Activated CD8-positive, alpha-beta memory T cell treated with anti-CD3 and anti-CD28 coated beads for 1 hour (primary cell): Measurements from ENCODE around the gene WDR11.
A peak's percentile ranks its signal among the peaks of the same experiment; 100 is the strongest.
"Not testable (repeated sequence)": the region's sequence is repeated elsewhere in the genome, so short reads cannot be mapped to it uniquely, and the experiment has no call there.

ENCODE experiments used
- DNase-seq, 2 donors: peaks; one replicate each; pipeline ENCODE4 v3.0.0-alpha.2; 2020; ENCODE audit warnings: low read depth in 1 of 2; ENCODE audit errors: extremely low read depth in 1 of 2

WDR11 gene

DNA sequence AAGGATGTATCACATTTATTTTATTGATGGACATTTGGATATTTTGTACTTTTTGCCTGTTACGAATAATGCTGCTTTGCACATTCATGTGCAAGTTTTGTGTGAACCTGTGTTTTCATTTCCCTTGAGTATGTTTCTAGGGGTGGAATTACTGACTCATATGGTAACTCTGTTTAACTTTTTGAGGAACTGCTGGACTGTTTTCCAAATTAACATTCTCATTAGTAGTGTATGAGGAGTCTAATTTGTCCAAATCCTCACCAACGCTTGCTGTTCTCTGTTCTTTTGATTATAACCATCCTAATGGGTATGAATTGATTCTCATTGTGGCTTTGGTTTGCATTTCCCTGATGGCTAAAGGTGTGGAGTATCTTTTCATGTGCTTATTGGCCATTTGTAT, 3.2 kb downstream of the WDR11 start:
- no peak for DNase-seq

DNA sequence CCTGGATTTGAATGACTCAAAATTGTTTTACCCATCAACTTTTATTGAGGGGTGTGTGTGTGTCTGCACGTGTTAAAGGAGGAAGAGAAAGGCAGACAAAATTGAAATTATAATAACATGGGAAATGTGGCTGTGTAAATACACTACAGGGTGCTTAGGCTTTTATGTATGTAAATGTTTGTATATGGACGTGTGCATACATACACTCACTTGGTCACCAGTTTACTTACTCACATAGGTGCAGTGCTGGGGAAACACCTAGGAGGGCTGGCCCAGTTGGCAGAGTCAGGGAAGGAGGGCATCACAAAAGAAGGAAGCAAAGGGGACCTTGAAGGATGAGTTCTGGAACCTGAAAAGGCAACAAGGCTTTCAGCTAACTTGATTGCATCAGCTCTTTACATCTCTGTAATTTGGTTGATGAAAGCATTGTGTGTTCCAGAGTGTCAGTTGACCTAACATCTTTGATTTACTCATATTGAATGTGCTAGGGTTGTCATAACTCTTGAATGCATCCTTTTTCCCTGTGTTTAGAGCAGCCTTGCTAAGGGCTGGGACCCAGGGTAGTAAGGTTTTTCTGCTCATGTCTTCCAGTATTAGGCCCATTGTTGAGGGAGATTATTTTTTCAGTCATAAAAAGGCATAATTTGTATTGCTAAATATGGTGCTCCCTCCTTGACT, 10.2 kb downstream of the WDR11 start:
- DNase-seq: no peak

DNA sequence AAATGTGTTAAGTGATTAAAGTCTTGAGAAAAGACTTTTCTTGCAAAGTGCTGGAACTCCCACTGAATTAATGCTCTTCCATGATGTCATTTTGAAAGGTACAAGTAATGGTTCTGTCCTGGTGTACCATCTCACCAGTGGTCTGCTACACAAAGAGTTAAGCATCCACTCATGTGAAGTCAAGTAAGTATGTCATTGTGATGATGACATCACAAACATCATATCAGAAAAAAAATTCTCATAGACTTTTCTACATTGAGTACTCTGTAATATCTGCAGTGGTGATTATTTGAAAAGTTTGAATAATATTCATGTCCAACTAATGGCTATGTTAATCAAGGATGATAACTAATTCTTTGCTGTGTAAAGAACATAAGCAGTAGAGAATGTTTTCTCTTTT, 22.6 kb downstream of the WDR11 start:
- DNase-seq: no peak

DNA sequence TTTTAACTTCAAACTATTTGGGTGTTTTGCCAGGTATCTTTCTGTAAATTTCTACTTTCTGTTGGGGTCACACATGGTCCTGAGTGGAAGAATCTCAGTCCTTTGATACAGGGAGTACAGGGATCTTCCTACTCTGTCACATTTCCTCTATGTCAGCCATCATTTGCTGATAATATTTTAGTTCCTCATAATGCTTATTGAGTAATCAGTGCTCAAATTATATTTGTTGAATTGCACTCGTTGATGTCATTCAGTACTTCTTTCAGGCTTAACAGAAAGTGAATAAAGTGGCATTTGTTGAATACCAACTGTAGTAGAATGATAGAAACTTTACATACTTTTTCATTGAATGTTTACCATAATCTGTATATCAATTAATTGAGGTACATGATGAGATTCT, 31.9 kb downstream of the WDR11 start:
- DNase-seq: no peak

DNA sequence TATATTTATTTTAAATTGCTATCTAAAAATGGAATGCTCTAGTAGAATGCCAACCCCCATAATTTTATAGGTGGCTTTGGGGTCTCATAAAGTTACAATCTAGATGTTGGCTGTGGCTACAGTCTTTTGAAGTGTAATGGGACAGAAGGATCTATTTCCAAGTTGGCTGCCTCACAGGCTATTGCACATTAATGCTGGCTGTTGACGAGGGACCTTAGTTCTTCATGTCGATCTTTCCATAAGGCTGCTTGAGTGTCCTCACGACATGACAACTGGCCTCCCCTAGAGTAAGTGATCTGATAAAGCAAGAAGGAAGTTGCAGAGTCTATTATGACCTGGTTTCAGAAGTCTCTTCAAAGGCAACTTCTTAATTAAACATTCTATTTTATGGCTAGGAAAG, 36.3 kb downstream of the WDR11 start:
- DNase-seq: no peak

DNA sequence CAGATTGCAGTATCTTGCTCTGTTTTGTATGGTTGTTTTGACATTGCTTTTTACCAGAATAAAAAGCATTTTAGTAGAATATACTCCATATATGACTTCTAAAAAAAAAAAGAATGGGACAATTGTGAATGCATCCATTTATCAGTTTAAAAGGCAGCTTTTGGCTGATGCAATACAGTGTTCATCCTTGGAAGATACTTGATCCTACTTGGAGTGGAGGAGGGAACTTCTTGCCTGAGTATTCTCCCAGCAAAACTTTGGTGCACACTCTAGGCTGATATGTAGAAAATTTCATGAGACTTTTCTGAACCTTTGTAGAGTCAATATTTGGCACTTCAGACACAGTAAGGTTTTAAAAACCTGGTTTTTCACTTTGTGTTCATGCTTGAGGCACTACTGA, 40.2 kb downstream of the WDR11 start:
- DNase-seq: no peak

DNA sequence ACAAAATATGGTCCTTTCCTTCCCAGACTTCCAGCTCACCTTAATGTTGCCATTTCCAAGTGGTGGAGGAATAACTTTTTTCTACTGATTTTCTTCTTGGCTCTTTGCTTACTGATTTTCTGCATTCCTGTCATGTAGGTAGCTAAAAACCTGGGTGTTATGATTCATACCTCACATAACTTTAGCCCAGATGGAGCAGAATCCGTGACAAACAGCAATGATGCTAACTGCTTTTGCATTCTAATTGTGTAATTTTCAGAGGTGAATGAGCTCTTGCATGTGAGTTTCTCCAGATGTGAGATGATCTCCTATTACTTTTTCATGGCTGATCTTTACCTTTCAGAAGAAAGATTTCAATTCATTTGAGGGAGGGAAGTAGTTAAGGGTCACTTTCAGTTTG, 43.4 kb downstream of the WDR11 start:
- no peak for DNase-seq

DNA sequence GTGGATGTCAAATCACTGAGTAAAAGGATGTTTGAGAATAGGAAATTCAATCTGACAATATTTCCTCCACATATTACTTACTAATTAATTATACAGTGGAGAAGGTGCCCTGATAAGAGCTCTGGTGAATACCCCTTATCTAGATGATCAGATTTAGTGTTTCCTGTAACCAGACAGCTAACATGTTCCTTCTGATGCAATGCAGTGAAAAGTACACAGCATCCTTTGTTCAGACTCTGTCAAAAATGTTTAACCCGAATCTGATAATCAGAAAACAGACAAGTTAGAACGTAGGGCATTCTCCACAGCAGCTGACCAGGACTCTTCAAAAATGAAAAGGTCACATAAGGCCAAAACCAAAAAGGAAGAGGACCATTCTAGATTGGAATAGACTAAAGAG, 46.2 kb downstream of the WDR11 start:
- DNase-seq: no peak

DNA sequence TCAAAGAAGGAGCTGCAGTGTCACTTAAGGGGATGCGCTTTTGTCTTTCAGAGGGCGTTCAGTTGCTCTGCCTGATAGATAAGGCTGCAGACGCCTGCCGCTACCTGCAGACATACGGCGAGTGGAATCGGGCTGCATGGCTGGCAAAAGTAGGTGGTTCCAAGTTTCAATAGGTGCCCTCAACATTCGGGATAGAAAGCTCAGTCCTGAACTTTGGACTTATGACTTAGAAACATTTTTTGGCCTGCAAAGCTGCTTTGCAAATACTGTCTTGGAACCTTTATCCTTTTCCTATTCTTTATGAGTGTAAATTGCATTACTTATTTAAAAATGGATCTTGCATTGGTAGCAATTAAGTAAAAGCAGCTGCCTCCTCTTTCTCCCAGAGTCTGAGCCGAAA, 54.1 kb downstream of the WDR11 start:
- DNase-seq: no peak

DNA sequence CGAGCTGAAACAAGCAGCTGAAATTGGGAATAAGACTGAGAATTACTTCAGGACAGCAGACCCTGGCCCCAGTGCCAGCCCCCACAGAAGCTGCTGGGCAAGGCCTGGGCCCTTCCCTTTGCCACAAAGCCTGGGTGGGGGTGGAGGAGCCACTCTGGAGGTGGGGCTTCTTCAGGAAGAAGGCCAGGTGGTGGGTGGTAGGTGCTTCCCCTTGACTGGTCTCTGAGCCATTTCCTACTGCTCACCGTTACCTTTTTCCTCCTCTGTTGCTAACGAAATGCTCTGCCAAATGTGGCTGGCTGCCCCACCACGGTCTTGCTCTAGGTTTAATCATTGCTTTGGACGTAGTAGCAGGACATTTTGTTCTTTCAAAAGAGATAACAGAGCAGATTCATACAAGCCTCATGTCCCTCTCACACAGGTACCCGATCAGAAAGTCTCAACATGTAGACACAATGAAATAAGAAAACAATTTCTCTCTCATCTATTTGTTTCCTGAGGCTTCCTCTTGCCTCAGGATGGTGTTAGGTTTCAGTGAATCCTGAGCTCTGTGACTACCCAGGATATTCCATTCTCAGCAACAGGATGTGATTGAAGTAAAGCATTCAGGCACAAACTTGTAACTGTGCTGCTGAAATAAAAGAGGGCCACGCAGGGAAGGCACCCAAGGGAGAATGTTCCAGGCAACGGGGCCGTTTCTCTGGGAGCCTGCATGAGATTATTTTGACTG, 66.5 kb downstream of the WDR11 start:
- no peak for DNase-seq

DNA sequence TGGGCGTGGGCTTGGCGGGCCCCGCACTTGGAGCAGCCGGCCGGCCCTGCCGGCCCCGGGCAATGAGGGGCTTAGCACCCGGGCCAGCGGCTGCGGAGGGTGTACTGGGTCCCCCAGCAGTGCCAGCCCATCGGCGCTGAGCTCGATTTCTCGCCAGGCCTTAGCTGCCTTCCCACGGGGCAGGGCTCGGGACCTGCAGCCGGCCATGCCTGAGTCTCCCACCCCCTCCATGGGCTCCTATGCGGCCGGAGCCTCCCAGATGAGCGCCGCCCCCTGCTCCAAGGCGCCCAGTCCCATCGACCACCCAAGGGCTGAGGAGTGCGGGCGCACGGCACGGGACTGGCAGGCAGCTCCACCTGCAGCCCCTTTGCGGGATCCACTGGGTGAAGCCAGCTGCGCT, 72.7 kb downstream of the WDR11 start:
- DNase-seq: not testable (repeated sequence)

DNA sequence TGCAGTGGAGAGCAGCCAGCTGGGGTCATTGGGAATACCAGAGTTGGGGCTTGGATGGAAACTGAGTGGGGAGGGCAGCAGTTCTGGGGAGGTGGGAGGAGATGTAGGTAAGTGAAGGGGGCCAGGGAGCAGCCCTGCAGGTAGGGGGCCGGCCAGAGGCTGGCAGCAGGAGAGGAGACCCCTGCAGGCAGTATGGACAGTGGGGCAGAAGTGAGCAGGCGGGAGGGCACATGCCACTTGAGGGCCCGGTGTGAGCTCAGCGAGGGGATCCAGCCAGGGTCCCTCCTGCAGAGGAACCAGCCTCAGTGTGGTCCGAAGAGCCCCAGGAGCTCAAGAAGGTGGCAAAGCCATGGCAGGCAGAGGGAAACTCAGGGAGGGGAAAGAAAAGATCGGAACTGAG, 75.4 kb downstream of the WDR11 start:
- no peak for DNase-seq

DNA sequence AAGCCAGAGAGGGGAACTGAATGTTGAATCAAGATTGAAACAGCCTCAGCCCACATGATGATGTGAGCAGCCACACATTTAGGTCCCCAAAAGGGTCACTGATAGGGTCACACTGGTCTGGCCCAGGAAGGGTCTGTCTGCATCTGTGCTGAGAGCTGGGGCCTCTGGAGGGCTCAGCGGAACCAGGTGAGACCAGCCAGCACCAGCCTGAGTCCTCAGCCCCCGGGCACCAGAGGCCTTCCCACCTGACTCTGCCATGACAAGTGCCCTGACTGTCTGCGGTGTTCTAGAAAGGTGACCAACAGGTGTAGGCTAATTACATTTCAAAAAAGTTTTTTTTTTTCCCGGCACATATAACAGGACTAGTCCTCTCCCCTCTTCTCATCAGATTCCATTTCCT, 76.2 kb downstream of the WDR11 start:
- no peak for DNase-seq

DNA sequence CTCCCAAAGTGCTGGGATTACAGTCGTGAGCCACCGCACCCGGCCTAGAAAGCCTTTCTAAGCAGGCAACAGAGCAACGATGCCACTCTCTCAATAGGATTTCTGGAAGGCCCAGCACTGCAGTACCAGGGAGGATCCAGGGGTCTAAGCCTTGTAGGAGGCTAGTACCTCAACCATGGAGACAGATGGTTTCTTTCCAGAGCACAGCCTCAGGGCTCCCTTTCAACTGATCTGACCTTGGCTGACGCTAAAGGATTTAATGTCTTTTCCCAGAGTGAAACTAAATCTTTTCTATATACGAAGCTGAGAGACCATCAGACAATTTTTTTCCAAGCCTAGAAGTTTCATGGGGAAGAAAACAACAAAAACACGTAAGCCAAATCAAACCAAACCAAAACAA, 78.0 kb downstream of the WDR11 start:
- no peak for DNase-seq

DNA sequence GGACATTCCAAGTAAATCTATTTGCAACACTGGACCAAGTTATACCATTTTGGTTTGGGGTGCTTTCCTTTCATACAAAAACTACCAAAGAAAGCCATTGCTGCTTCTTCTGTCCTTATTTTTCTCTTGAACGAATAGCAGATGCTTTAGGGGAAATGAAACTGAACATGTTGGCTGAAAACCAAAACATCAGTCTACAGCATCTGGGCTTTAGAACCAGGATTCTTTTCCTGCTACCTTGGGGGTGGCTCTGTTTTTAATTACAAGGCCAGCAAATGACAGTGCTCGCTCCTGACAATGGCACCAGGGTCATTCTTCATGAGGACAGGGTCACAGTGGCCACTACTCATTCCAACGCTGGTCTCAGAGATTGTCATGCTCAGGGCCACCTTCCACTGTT, 80.3 kb downstream of the WDR11 start:
- DNase-seq: no peak

DNA sequence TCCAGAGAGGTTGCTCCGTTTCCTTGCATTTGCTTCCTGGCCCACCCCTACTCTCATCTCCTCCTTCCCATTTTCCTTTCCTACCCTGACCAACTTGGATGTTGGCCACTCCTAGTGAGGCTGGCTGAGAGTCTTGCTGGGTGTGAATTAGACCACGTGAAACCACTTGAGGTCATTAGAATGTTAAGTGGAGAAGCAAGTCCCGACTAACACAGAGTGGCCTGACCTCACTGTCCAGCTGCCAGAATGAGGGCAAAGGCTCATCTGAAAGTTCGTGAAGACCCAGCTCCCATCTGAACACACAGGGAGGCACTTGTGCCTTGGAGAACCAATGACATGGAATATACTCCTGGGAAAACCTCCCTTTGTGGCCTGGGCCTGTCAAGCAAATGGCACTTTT, 80.8 kb downstream of the WDR11 start:
- DNase-seq: no peak

DNA sequence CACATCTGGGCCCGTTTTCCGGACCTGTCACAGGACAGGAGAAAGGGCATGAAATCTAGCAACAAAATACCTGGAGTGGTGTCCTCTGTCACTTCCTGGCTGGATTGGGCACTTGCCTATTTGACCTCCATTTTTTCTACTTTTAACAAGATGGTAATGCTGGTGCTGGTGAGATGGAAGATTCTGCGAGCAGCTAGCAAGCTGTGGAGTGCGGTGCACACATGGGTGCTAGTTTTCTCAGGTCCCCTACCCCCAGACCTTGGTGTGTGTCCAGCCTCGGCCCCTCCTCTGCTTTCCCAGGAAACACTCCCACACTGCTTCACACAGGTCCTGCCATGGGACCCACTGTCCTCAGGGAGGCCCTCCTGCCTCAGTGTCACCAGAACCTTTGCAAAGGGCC, 87.7 kb downstream of the WDR11 start:
- no peak for DNase-seq

DNA sequence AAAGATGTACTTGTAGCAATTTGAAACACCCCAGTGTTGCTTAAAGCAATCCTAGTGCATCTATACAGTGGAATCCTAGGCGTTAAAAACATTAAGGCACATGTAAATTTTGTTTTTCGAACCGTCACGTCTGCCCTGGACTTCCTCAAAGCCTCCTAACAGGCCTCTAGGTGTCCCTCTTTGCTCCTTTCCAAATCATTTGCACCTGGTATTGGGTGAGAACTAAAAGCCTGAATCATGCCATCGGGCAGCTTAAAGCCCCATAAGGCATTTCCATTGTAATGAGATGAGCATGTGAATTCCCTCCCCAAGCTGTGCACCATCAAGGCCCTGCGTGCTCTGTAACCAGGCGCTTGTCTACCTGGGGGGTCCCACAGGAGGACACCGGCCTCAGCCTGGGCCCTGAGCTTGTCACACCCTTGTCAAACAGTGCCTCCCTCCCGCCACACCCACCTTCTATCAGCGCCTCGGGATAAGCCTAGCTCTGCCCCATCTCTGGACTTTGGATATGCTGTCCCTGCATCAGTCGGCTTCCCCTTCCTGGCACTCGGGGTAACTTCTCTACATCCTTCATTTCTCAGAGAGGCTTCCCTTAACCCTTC, 89.2 kb downstream of the WDR11 start:
- DNase-seq: no peak

DNA sequence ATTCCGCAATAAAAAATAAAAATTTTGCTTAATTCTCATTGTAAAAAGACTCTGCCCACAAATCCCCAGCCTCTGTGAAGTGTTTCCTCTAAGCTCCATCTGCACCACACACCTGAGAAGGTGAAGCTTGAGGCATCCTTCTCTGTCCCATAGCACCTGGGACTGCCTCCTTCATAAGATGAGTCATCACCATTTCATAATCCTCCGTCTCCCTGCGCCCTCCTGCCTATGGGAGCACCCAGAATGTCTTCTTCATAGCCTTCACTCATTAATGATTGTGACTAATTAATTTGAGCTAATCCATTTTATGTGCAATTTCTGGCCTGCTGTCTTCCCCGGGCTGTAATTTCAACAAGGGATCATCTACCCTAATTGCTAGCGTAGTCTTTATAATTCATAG, 90.3 kb downstream of the WDR11 start:
- DNase-seq: no peak

DNA sequence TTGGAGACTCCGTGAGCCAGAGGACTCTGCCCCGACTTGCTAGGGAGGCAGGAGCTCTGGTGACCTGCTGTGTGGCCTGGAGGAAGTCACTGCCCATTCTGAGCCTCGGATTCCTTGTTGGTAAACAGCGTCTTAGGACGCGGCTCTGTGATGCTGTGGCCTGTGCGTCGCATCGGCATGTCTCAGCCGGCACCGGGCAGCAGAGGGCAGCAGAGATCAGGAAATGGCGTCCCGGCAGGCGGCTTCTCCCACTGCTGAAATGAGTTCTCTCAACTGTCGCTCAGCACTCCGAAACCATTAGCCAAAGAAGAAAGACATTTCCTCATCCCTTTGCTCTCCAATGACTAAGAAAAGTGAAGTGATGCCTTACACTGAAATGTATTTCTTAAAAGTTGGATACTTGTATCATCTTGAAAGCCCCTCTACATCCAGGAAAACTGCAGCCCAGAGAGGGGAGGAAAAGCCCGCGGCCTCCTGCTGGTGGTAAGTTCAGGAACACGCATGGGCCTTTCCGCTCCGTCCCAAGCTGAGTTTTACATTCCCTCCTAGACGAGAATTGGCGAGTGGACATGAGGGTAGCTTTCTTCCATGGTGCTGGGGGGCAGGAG, 91.7 kb downstream of the WDR11 start:
- peak; percentile 12 to 61 for DNase-seq

DNA sequence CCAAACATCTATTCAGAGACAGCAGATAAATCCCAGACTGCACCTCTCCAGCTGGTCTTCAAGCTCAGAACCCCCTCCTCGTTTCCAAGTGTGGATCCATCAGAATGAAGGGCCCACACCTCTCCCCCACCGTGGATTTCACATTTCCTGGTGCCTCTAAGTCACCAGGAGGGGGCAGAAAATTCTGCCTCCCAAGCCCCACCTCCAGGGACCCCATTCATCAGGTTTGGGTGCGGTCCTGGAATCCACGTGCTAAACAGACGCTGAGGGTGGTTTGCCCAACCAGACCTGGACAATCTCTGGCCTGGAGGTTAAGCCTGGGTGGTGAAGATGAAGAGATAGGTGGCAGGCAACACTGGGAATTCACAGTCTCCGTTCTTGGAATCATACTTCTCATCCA, 92.4 kb downstream of the WDR11 start:
- no peak for DNase-seq

DNA sequence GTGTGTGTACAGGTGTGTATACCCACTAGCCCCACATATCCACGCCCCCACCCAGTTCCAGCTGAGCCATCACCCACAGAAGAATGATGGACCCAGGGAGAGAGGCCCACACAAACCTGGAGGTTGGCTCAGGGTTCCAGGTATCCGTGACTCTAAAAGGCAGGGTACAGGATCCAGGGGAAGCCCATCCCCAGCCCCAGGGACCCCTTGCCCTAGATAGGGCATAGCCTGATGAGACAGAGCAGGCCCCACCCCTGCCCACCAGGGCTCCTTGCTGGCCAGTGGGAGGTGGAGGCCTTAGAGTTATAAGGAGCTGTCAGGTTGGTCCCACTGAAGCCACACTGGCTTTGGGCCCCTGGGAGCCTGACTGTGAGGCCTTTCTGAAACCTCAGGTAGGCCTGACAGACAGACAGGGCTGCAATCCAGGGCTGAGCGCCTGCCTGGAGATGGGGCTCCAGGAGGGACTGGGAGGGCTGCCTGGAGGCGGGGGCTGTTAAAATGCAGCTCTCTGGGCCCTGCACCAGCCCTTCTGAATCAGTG, 93.5 kb downstream of the WDR11 start:
- DNase-seq: no peak
